WTC11 (cell line): ENCODE measurements around the gene ELANE.

ENCODE experiments used
- E2F5 ChIP-seq: sonication (generic); formaldehyde crosslinking; IDR thresholded peaks from 2 replicates; pipeline ENCODE4 v1.8.1; 2022; ENCODE audit warnings: mild to moderate bottlenecking, moderate library complexity, missing genetic modification reagents
- PRDM15 ChIP-seq: sonication (generic); formaldehyde crosslinking; IDR thresholded peaks from 2 replicates; pipeline ENCODE4 v1.8.0; 2022; ENCODE audit warnings: missing genetic modification reagents
- PREB ChIP-seq: sonication (generic); formaldehyde crosslinking; IDR thresholded peaks from 2 replicates; pipeline ENCODE4 v1.8.1; 2022; ENCODE audit warnings: mild to moderate bottlenecking, missing genetic modification reagents, moderate library complexity, borderline replicate concordance
- TCF7 ChIP-seq: sonication (generic); formaldehyde crosslinking; IDR thresholded peaks from 2 replicates; pipeline ENCODE4 v1.8.0; 2022; ENCODE audit warnings: mild to moderate bottlenecking, low read depth, missing genetic modification reagents, moderate library complexity

- TF ChIP-seq E2F5 (CRISPR knock-in tag) (no peak), PREB (CRISPR knock-in tag) (no peak), PRDM15 (CRISPR knock-in tag) (no peak), TCF7 (CRISPR knock-in tag) (no peak)
Observed at GRCh38 chr19:824885-825284, 27.2 kb upstream of the ELANE start.
